ENCODE results near the gene TMEM220. TPM values are rescaled to one million over a fixed set of nuclear protein-coding genes. Genes with fewer than 3 reads are reported as not detected.
A peak's percentile ranks its signal among the peaks of the same experiment; 100 is the strongest.

The TMEM220 gene
- total RNA-seq, 4 donors from 2014 or later = 4.5 to 12.1 (median 9.4) TPM

GRCh38 chr17:10769840-10770239 is 40.0 kb upstream of the TMEM220 start:
- TF ChIP-seq POLR2A (IDR thresholded peaks at IDR 0.05) (no peak), EP300 (IDR thresholded peaks at IDR 0.05) (no peak), POLR2AphosphoS5 (IDR thresholded peaks at IDR 0.05) (no peak), CTCF (IDR thresholded peaks at IDR 0.05) (no peak)
- Histone ChIP-seq H3K27ac (no peak overlapping the region), H3K27me3 (no peaks in the 10 kb centered on the region), H3K4me3 (no peak overlapping the region), H3K9me3 (peaks cover 6% of the 10 kb centered on the region), H3K4me1 (peaks cover 8% of the 10 kb centered on the region), H3K36me3 (no peaks in the 10 kb centered on the region)
- DNase-seq (ENCODE audit: low spot score in 2 of 2) = peak in 1 of 2 donors; percentile 41
- WGBS = 91% methylated on average over 6 of the region's 6 CpGs

- peak in 1 of 2 donors; percentile 48 for DNase-seq (ENCODE audit: low spot score in 2 of 2)
- Histone ChIP-seq H3K27ac (no peak overlapping the region), H3K9me3 (peaks cover 6% of the 10 kb centered on the region), H3K36me3 (no peaks in the 10 kb centered on the region), H3K4me1 (peaks cover 8% of the 10 kb centered on the region), H3K27me3 (no peaks in the 10 kb centered on the region), H3K4me3 (no peak overlapping the region)
- TF ChIP-seq CTCF (IDR thresholded peaks at IDR 0.05) = no peak
- no peak for TF ChIP-seq POLR2AphosphoS5 (IDR thresholded peaks at IDR 0.05)
- no peak for TF ChIP-seq EP300 (IDR thresholded peaks at IDR 0.05)
- no peak for TF ChIP-seq POLR2A (IDR thresholded peaks at IDR 0.05)
- 39% methylated on average over 2 of the region's 2 CpGs for WGBS
Observed at GRCh38 chr17:10768750-10769251, 39.0 kb upstream of the TMEM220 start.

GRCh38 chr17:10767232-10767631 is 37.4 kb upstream of the TMEM220 start:
- no peaks in the 10 kb centered on the region for H3K27me3 ChIP-seq
- peaks cover 3% of the 10 kb centered on the region for H3K9me3 ChIP-seq
- no peak overlapping the region for H3K27ac ChIP-seq
- DNase-seq (ENCODE audit: low spot score in 2 of 2) = peak in 1 of 2 donors; percentile 45
- 88% methylated on average over 4 of the region's 4 CpGs for WGBS
- no peaks in the 10 kb centered on the region for H3K36me3 ChIP-seq
- H3K4me3 ChIP-seq = no peak overlapping the region
- H3K4me1 ChIP-seq = no peaks in the 10 kb centered on the region
- TF ChIP-seq POLR2A (IDR thresholded peaks at IDR 0.05) (no peak), POLR2AphosphoS5 (IDR thresholded peaks at IDR 0.05) (no peak), EP300 (IDR thresholded peaks at IDR 0.05) (no peak), CTCF (IDR thresholded peaks at IDR 0.05) (no peak)

- H3K4me3 ChIP-seq = no peak overlapping the region
- DNase-seq (ENCODE audit: low spot score in 2 of 2) = peak in 1 of 2 donors; percentile 49
- no peaks in the 10 kb centered on the region for H3K27me3 ChIP-seq
- no peaks in the 10 kb centered on the region for H3K9me3 ChIP-seq
- WGBS = 100% methylated on average over 1 of the region's 1 CpG
- no peak overlapping the region for H3K27ac ChIP-seq
- no peaks in the 10 kb centered on the region for H3K36me3 ChIP-seq
- no peak for TF ChIP-seq POLR2A (IDR thresholded peaks at IDR 0.05)
- TF ChIP-seq CTCF (IDR thresholded peaks at IDR 0.05) = no peak
- no peak for TF ChIP-seq POLR2AphosphoS5 (IDR thresholded peaks at IDR 0.05)
- no peak for TF ChIP-seq EP300 (IDR thresholded peaks at IDR 0.05)
- no peaks in the 10 kb centered on the region for H3K4me1 ChIP-seq
Observed at GRCh38 chr17:10762037-10762436, 32.2 kb upstream of the TMEM220 start.

- no peak for TF ChIP-seq EP300 (IDR thresholded peaks at IDR 0.05)
- TF ChIP-seq POLR2A (IDR thresholded peaks at IDR 0.05) = no peak
- TF ChIP-seq POLR2AphosphoS5 (IDR thresholded peaks at IDR 0.05) = no peak
- no peak for TF ChIP-seq CTCF (IDR thresholded peaks at IDR 0.05)
- H3K4me3 ChIP-seq = no peak overlapping the region
- no peaks in the 10 kb centered on the region for H3K27me3 ChIP-seq
- WGBS = 75% methylated on average over 2 of the region's 2 CpGs
- H3K9me3 ChIP-seq = no peaks in the 10 kb centered on the region
- H3K36me3 ChIP-seq = no peaks in the 10 kb centered on the region
- no peak overlapping the region for H3K27ac ChIP-seq
- no peaks in the 10 kb centered on the region for H3K4me1 ChIP-seq
- DNase-seq (ENCODE audit: low spot score in 2 of 2) = peak in 1 of 2 donors; percentile 37
Observed at GRCh38 chr17:10761281-10761680, 31.5 kb upstream of the TMEM220 start.
